NCI-H2107 treated with DMSO at 0.1 percent for 48 hours (cell line): ENCODE data around the gene CHD9NB.

Source experiments
- DNase-seq: peaks from one replicate; lab custom pipeline; 2025; ENCODE audit not compliant: unreplicated experiment; lab: John Stamatoyannopoulos, UW

Gene CHD9NB

DNA sequence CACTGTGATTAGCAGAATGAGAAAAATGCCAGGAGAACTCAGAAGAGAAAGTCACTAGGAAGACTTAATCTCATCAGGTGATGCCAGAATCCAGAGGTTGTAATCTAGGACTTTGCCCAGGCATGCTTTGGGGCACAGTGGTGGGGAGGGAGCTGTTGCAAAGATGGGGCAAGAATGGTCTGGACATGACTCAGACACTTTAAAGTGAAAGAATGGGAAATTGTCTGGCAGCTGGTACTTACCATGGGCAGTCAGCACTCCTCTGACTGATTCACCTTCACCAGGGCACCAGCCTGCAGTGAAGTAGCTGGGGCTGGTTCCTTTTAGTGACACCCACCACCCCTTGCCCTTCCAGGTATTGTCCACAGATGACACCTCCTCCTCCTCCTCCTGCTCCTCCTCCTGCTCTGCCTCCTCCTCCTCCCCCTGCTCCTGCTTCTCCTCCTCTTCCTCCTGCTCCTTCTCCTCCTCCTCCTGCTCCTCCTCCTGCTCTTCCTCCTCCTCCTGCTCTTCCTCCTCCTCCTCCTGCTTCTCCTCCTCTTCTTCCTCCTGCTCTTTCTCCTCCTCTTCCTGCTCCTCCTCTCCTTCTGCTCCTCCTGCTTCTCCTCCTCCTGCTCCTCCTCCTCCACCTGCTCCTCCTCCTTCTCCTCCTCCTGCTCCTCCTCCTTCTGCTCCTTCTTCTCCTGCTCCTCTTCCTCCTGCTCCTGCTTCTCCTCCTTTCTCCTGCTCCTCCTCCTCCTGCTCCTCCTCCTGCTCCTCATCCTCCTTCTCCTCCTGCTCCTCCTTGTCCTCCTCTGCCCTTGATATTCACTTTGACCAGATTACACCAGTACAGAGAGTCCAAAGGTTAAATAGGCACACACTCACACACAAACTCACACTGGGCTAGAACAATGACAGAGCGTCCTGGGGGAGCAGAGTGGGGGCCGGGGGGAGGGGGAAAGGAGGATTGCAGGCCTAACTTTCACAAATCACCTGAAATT is at the start of gene CHD9NB:
Gene CHD9NB, minus strand, starts transcription at position 379 of the 983 bp plus-strand sequence. CDS start 8,739 bp downstream, outside the sequence.
- DNase-seq, result no peak

DNA sequence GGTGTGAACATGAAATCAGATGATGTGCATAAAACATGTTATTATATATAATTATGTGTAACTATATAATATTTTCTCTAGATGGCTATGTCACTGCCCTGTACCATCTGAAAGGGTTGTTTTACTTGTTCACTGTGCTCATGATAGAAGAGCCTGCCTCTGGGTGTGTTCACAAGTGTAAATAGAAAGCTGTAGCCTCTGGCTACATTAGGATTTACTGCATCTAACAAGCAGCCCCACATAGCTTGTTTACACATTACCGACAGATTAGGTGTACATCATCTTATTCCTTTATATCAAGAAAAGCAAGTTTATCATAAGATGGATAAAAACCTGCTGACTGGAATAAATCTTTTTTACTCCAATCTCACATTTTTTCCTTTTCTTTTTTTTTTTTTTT is 48.2 kb upstream of the CHD9NB start:
- DNase-seq, result no peak

DNA sequence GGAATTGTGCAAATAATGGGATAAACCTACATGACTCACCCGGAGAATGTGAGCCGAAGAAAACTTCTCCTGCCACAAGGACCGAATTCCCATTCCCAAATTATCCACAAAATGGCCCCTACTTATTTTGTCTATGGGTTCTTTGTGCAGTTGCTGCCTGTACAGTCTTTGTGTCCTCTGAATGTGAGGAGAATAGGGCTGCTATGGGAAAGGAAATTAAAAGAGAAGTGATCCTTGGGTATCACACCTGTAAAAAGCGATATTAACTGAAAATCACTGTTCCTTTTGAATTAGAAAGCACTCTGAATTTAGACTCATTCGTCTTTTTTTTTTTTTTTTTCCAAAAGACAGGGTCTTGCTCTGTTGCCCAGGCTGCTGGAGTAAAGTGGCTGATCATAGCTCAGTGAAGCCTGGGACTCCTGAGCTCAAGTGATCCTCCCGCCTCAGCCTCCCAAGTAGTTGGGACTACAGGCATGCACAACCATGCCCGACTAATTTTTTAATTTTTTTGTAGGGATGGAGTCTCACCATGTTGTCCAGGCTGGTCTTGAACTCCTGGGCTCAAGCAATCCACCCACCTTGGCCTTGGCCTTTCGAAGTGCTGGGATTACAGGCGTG is 47.5 kb upstream of the CHD9NB start:
- DNase-seq, result no peak

GRCh38 chr16:53099318-53100130 is 46.8 kb upstream of the CHD9NB start:
- DNase-seq, result peak; percentile 98

DNA sequence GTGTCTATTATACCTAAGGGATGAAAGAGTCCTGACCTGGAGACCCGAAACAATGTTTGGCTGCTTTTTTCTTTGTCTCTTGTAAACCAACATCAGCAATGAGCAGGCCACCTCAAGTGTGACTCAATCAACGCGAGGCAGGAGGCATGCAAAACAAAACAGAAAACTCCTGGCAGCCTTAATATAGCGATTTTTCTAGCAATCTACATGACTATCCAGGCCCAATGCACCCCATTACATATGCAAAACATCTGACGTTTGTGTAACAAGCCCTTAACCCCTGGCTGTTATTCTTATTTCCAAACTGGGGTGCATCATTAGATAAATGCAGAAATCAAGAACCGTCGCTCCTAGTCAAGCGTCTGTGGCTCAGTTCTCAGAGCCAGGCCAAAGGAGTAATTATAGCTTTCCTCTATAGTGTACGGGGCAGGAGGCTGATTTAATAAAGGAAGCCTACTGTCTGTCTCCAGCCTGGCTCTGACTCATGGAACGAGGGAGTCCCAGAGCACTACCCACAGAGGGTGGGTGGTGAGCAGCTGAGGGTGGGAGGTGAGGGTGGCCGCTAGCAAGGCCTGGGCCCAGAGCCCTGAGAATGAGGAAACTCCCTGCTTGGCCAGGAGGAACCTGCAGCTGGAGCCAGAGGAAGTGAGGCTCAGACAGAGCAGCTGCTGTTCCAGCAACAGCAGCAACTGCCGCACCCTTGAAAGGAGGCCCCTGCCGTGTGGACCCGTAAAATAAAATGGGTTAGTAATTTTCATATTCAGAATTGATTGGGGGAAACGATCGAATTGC is 46.0 kb upstream of the CHD9NB start:
- peak; percentile 63 for DNase-seq

DNA sequence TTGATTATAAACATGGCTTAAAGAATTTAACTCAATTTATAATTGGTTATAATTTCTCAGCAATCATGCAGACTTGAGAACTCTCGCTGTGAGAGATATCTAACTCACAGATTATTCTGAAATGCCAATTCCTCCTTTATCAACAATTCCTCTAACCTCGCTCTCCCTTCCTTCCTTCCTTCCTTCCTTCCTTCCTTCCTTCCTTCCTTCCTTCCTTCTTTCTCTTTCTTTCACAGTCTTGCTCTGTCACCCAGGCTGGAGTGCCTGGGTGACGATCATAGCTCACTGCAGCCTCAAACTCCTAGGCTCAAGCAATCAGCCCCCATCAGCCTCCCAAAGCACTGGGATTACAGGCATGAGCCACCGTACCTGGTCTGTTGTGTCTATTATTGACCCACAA is 44.5 kb upstream of the CHD9NB start:
- DNase-seq, result no peak

DNA sequence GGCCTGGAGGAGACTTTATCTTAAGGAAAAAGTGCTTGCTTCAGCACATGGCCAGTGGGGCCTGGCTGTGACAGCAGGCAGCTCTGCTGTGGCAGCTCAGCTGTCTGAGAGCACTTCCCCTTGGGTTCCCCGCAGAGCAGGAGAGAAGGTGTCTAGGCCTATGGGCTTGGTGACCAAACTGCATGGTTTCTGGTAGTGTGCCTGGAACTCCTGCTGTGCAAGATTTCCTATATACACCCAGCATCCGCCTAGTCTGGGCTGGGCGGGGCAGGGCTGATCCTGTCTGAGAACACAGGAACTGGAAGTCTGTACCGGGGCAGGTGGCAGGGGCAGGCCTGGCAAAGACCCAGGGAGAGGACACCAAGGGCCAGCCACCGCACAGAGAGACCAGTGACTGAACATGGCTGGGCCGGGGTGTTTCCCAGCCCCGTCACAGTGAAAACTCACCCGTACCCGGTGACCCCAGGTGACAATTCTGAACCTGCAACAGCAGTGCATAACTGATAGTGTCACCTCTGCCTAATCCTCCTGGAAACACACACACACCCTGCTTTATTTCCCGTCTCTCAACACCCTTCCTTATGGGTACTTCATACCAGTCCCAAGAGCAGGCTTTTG is 41.4 kb upstream of the CHD9NB start:
- peak; percentile 64 for DNase-seq

DNA sequence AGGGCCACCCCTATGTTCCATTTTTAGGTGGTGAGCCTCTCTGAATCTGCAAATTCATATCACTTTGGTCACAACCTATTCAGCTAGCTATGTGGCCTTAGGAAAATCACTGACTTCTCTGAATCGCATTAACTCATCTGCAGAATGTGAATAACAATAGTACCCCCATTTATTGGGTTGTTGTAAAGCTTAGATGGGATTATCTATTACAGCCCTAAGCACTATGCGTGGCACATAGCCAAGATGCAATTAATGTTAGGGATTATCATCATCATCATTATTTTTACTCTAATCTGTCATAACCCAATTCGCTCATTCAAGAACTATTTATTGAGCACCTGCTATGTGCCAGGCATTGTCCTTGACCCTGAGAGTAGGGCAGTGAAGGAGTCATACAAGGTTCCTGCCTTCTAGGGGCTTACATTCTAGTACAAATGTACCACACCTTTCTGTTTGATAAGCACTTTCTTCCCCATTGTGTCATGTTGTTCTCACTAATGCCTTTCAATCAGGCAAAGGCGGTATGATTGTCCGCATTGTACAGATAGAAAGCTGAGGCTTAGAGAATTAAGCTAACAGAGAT is 40.6 kb upstream of the CHD9NB start:
- DNase-seq, result no peak

DNA sequence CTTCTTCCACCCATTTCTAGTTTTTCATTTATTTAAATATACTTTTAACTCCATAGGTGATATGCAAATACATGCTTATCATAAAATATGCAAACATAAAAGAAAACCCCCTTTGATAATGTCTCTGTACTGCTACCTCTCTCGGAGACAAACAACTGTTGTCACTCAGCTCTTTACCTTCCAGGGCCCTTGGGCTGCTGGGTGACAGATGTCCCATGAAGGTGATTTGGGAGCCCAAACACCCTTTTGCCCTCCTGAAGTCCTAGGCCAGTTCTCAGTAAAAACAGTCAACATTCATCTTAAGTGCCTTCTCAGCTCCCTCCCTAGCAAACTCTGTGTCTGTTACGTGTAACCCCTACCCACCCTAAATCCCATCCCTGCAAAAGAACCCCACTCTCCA is 39.6 kb upstream of the CHD9NB start:
- no peak for DNase-seq

GRCh38 chr16:53091466-53092211 is 38.9 kb upstream of the CHD9NB start:
- DNase-seq, result peak; percentile 62

DNA sequence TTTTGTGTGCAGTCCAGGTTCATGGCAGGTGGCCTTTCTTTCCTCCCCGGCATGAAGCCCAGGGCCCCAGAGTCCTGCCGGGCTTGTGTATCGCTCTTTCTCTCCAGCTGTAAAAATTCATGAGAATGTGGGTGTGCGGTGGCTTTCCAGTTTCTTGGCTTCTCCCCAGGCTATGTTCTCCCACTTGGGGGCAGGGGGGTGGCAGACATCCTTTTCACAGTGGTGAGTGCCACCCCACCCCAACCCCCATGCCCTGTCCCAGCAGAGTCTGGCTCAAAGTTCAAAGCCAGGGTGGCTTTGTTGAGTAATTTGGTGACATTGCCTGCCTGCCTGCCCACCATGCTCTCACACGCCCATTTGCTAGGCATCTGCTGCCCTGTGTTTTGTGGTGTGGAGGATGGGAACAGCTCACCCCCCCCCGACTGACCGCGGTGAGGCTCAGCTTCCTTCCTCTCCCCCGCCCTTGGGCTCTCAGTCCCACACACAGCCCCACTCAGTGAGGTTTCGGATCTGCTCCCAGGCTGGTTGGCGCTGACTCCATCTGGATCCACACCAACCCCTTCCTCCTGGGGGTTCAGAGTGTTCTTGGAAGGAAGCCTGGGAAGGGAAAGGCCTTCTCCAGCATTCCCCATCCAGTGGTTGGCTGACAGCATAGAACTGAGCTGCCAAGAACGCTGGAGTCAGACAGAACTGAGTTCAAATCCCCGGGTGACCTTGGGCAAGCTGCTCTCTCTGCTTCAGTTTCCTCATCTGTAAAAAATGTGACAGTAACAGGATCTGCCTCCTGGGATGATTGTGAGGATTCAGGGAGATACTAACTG is 38.1 kb upstream of the CHD9NB start:
- DNase-seq, result no peak

- DNase-seq, result no peak
These were observed 37.5 kb upstream of the CHD9NB start for GRCh38 chr16:53090286-53090590.

DNA sequence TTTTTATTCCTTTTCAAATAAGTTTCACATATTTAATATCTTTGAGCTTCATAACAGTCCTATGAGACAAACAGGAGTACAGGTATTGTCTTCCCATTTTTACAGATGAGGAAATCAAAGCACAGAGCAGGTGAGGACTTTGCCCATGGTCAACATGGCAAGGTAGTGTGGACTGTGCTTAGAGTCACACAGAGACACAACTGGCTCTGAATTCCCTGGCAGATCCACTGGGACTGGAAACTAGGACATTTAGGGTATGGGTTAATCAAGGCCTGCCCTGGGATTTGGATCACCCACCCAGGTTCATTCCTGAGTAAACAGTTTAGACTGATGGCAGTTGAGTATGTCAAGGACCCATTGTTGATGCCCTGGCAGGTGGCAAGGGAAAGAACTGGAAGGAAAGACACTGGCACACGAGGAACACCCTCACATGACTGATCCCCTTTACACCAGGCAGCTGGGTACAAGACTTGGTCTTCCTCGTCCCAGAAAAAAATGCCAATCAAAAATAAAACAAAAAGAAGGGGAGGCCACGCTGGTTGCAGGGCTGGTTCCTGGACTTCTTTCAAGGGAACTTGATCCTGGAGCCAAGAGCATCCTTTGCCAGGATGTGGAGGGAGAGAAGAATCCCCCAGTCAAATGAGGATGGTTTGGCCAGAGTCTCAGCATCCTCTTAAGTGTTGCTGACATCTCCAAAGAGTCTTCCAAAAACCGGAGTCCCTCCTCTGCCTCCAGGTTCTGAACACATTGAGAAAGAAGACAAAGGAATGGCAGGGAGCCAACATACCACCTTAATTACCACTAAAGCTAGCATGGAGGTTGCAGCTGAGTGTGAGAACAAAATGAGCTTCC is 37.0 kb upstream of the CHD9NB start:
- DNase-seq, result peak; percentile 17

GRCh38 chr16:53087101-53087500 is 34.4 kb upstream of the CHD9NB start:
- DNase-seq, result peak; percentile 4

DNA sequence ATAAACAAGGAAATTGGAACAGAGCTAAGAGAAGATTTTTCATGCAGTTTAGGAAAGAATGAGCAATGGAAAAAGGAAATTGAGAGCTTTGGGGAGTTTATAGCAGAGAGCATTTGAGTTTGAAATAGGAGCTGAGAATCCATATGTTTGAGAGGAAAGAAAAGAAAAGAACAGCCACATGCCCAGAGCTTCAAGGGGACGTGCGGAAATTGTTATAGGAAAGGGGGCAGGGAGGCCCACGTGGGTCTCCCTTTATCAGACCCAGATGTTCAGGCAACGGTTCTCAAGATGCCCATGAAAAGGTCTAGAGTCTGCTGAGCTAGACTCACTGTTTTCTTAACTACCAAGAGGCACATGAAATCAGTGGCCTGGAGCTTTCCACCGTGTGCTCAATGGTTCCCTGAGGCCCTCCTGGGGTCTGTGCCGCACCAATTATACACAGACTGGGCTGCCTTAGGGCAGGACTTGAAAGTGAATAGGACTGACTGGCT is 33.3 kb upstream of the CHD9NB start:
- no peak for DNase-seq

- peak; percentile 45 for DNase-seq
These were observed 32.7 kb upstream of the CHD9NB start for GRCh38 chr16:53085369-53085843.

GRCh38 chr16:53084746-53085334 is 32.1 kb upstream of the CHD9NB start:
- DNase-seq, result no peak
